ENCODE results near the gene ASF1B. TPM values are rescaled to one million over a fixed set of nuclear protein-coding genes. Genes with fewer than 3 reads are reported as not detected.

The ASF1B gene
- total RNA-seq, 1 donor from 2014 or later: 0.96 TPM

- no peaks in the 10 kb centered on the region for H3K9me3 ChIP-seq (replicated peaks)
- peak; percentile 77 for DNase-seq
- H3K4me1 ChIP-seq: peaks cover 46% of the 10 kb centered on the region
- intact Hi-C loops (cut with micrococcal nuclease): no loop called here
- H3K4me3 ChIP-seq: peak overlapping the region; percentile 92
- H3K36me3 ChIP-seq: no peaks in the 10 kb centered on the region
- H3K27me3 ChIP-seq (ENCODE audit: low read depth): no peaks in the 10 kb centered on the region
- peak; percentile 64 for TF ChIP-seq CTCF (IDR thresholded peaks at IDR 0.05; ENCODE audit: borderline replicate concordance)
- peak overlapping the region; percentile 96 for H3K27ac ChIP-seq (replicated peaks)
Measured at GRCh38 chr19:14073261-14073924, 63.0 kb downstream of the ASF1B start.

- H3K27me3 ChIP-seq (ENCODE audit: low read depth): no peaks in the 10 kb centered on the region
- intact Hi-C loops (cut with micrococcal nuclease): no loop called here
- TF ChIP-seq CTCF (IDR thresholded peaks at IDR 0.05; ENCODE audit: borderline replicate concordance): no peak
- H3K4me1 ChIP-seq: peaks cover 46% of the 10 kb centered on the region
- peak within 1 kb of the TSS; percentile 96 for H3K27ac ChIP-seq (replicated peaks)
- DNase-seq: peak; percentile 49
- H3K36me3 ChIP-seq: no peaks in the 10 kb centered on the region
- H3K4me3 ChIP-seq: peak within 1 kb of the TSS; percentile 92
- H3K9me3 ChIP-seq (replicated peaks): no peaks in the 10 kb centered on the region
Measured at GRCh38 chr19:14072535-14073260, 63.7 kb downstream of the ASF1B start, which contains the start of gene MISP3. TSS of gene MISP3 (plus strand) at chr19:14072786. CDS start at chr19:14073310, 524 bp downstream.

- H3K27me3 ChIP-seq (ENCODE audit: low read depth): no peaks in the 10 kb centered on the region
- intact Hi-C loops (cut with micrococcal nuclease): no loop called here
- TF ChIP-seq CTCF (IDR thresholded peaks at IDR 0.05; ENCODE audit: borderline replicate concordance): no peak
- H3K36me3 ChIP-seq: no peaks in the 10 kb centered on the region
- H3K9me3 ChIP-seq (replicated peaks): no peaks in the 10 kb centered on the region
- H3K4me3 ChIP-seq: no peak overlapping the region
- peak overlapping the region; percentile 96 for H3K27ac ChIP-seq (replicated peaks)
- peaks cover 39% of the 10 kb centered on the region for H3K4me1 ChIP-seq
- DNase-seq: peak; percentile 36
Measured at GRCh38 chr19:14070268-14071050, 65.9 kb downstream of the ASF1B start.

Other genes with a start within 250 kb of the ASF1B start
- 0.82 TPM for gene BRME1, start 230.5 kb downstream of the ASF1B start, total RNA-seq
- gene CC2D1A, start 230.4 kb downstream of the ASF1B start, total RNA-seq: 20.1 TPM
- 1.9 TPM for gene PODNL1, start 198.2 kb downstream of the ASF1B start, total RNA-seq
- 17.0 TPM for gene DCAF15, start 184.1 kb downstream of the ASF1B start, total RNA-seq
- 15.2 TPM for gene RFX1, start 130.3 kb downstream of the ASF1B start, total RNA-seq
- not detected for gene RLN3, start 108.4 kb downstream of the ASF1B start, total RNA-seq
- gene IL27RA, start 104.8 kb downstream of the ASF1B start, total RNA-seq: 4.0 TPM
- 0.38 TPM for gene PALM3, start 74.5 kb downstream of the ASF1B start, total RNA-seq
- 8.1 TPM for gene MISP3, start 63.8 kb downstream of the ASF1B start, total RNA-seq
- gene C19orf67, start 50.8 kb downstream of the ASF1B start, total RNA-seq: not detected
- 46.7 TPM for gene SAMD1, start 45.8 kb downstream of the ASF1B start, total RNA-seq
- 465 TPM for gene PRKACA, start 18.8 kb downstream of the ASF1B start, total RNA-seq
- gene ADGRL1, start 69.6 kb upstream of the ASF1B start, total RNA-seq: 16.1 TPM
- 32.7 TPM for gene ADGRE5, start 244.9 kb upstream of the ASF1B start, total RNA-seq

Data from left ventricle myocardium inferior (tissue), 1 donor.